SK-N-SH (cell line): ENCODE results near the gene DOCK6. TPM values are rescaled to one million over a fixed set of nuclear protein-coding genes. Genes with fewer than 3 reads are reported as not detected.
A peak's percentile ranks its signal among the peaks of the same experiment; 100 is the strongest.

Experiments used
- CTCF ChIA-PET: fragments of 300-600, 350-600 bp; formaldehyde crosslinking; extraction: SDS; loops from one replicate; lab custom pipeline; 2021; lab: Yijun Ruan, JAX
- POLR2A ChIA-PET: fragments of 350-600 bp; sonication (Branson Sonifier 250); formaldehyde crosslinking; extraction: SDS; loops from one replicate; lab custom pipeline; 2020; ENCODE audit warnings: antibody characterized with exemption, inconsistent platforms; lab: Yijun Ruan, JAX
- DNase-seq: peaks from one replicate; pipeline ENCODE4 v3.0.0; 2012
- H2AFZ ChIP-seq: fragments of 200-600 bp; sonication (generic); 2 replicates; pipeline ENCODE4 v1.8.1; 2016; ENCODE audit warnings: antibody characterized with exemption, mild to moderate bottlenecking, low read depth
- H3F3A ChIP-seq: fragments of 200-600 bp; sonication (generic); replicated peaks from 2 replicates; pipeline ENCODE3; 2016; ENCODE audit warnings: antibody characterized with exemption, mild to moderate bottlenecking; ENCODE audit not compliant: insufficient read depth
- H3K27ac ChIP-seq, 2 experiments: fragments of 200-500 bp in 1 of 2; fragments of 200-600 bp in 1 of 2; sonication (Bioruptor generic) in 1 of 2; sonication (generic), shearing (Covaris generic) in 1 of 2; 2 replicates each; pipeline versions ENCODE4 v1.5.1 to v1.6.1; 2014 to 2016; ENCODE audit warnings: low read depth in 2 of 2, inconsistent platforms in 1 of 2, low read length in 1 of 2, mild to moderate bottlenecking in 1 of 2, mixed read lengths in 1 of 2
- H3K27me3 ChIP-seq: fragments of 200-600 bp; sonication (generic), shearing (Covaris generic); 2 replicates; pipeline ENCODE4 v1.6.1; 2016; ENCODE audit warnings: mixed run types; ENCODE audit not compliant: insufficient read depth
- H3K36me3 ChIP-seq, 2 experiments: fragments of 200-500 bp in 1 of 2; fragments of 200-600 bp in 1 of 2; sonication (Bioruptor generic) in 1 of 2; sonication (generic) in 1 of 2; replicated peaks in 1 of 2; 2 replicates each; pipeline versions ENCODE3 to v1.5.1; 2014 to 2016; ENCODE audit warnings: low read length in 1 of 2, mild to moderate bottlenecking in 1 of 2; ENCODE audit not compliant: insufficient read depth in 2 of 2, control insufficient read depth in 1 of 2
- H3K4me1 ChIP-seq, 2 experiments: fragments of 200-500 bp in 1 of 2; fragments of 200-600 bp in 1 of 2; sonication (Bioruptor generic) in 1 of 2; sonication (generic), shearing (Covaris generic) in 1 of 2; 2 replicates each; pipeline versions ENCODE4 v1.5.1 to v1.6.1; 2014 to 2016; ENCODE audit warnings: low read depth in 1 of 2, low read length in 1 of 2, mixed run types in 1 of 2; ENCODE audit not compliant: insufficient read depth in 2 of 2, control insufficient read depth in 1 of 2
- H3K4me2 ChIP-seq: fragments of 200-600 bp; sonication (generic), shearing (Covaris generic); 2 replicates; pipeline ENCODE4 v1.6.1; 2017; ENCODE audit warnings: mixed run types
- H3K4me3 ChIP-seq, 2 experiments: fragments of 200-500 bp in 1 of 2; fragments of 200-600 bp in 1 of 2; sonication (Bioruptor generic) in 1 of 2; sonication (generic), shearing (Covaris generic) in 1 of 2; 2 replicates each; pipeline versions ENCODE4 v1.5.1 to v1.8.1; 2014 to 2016; ENCODE audit warnings: low read depth in 2 of 2, inconsistent platforms in 1 of 2, low read length in 1 of 2, mild to moderate bottlenecking in 1 of 2, mixed read lengths in 1 of 2, moderate library complexity in 1 of 2
- H3K79me2 ChIP-seq: fragments of 200-600 bp; sonication (generic); 2 replicates; pipeline ENCODE4 v1.8.1; 2017; ENCODE audit warnings: mild to moderate bottlenecking; ENCODE audit not compliant: insufficient read depth
- H3K9ac ChIP-seq: fragments of 200-600 bp; sonication (generic); 2 replicates; pipeline ENCODE4 v1.6.1; 2017; ENCODE audit warnings: mixed run types
- H3K9me2 ChIP-seq: fragments of 200-600 bp; sonication (generic); 2 replicates; pipeline ENCODE4 v1.6.1; 2017; ENCODE audit warnings: mixed run types
- H3K9me3 ChIP-seq: fragments of 200-600 bp; sonication (generic); 2 replicates; pipeline ENCODE4 v1.6.1; 2017; ENCODE audit warnings: mixed run types, mild to moderate bottlenecking, moderate library complexity
- H4K20me1 ChIP-seq: fragments of 200-600 bp; sonication (generic); 2 replicates; pipeline ENCODE4 v1.6.1; 2017; ENCODE audit warnings: mild to moderate bottlenecking, mixed run types; ENCODE audit not compliant: insufficient read depth
- FOXM1 ChIP-seq: IDR thresholded peaks from 2 replicates; pipeline ENCODE4 v1.4.0; 2012; ENCODE audit warnings: low read depth, mild to moderate bottlenecking
- NFIC ChIP-seq: IDR thresholded peaks from 2 replicates; pipeline ENCODE4 v1.4.0; 2012; ENCODE audit warnings: borderline replicate concordance
- RAD21 ChIP-seq: IDR thresholded peaks from 2 replicates; pipeline ENCODE4 v1.6.1; 2012; ENCODE audit warnings: mild to moderate bottlenecking, low read length
- YY1 ChIP-seq: IDR thresholded peaks from 2 replicates; pipeline ENCODE4 v1.4.0; 2012; ENCODE audit warnings: low read depth, mild to moderate bottlenecking
- WGBS: methylation state at CpG from one replicate; pipeline ENCODE4 v1.1.6; 2017; ENCODE audit warnings: low lambda C conversion rate; 5-methylcytosine and 5-hydroxymethylcytosine counted together
- polyA plus RNA-seq, 3 experiments: library from polyadenylated mRNA; depleted of rRNA; stranded (reverse); fragments of >200 nt; gene quantifications; 2 replicates each; pipeline ENCODE4 v1.2.3, GENCODE V29; 2012
- TF ChIP-seq, protein P1 (sequence below): fragments of 150-350 bp; IDR thresholded peaks from 2 replicates; pipeline ENCODE4 v1.6.1; 2017; ENCODE audit warnings: antibody characterized with exemption, low read length, low read depth, borderline replicate concordance
- TF ChIP-seq, protein P2 (sequence below): IDR thresholded peaks from 2 replicates; pipeline ENCODE4 v1.4.0; 2012; ENCODE audit warnings: low read depth
- TF ChIP-seq, protein P3 (sequence below): IDR thresholded peaks from 2 replicates; pipeline ENCODE4 v1.4.0; 2012; ENCODE audit warnings: low read depth, borderline replicate concordance
- TF ChIP-seq, protein P4 (sequence below): fragments of 200-600 bp; sonication (generic); IDR thresholded peaks from 2 replicates; pipeline ENCODE4 v1.6.1; 2017; ENCODE audit warnings: antibody characterized with exemption, mild to moderate bottlenecking, moderate library complexity

Gene DOCK6
- polyA plus RNA-seq, 1 of the 3 experiments (the other 2 are of a cell fraction) = 18.3 TPM

DNA sequence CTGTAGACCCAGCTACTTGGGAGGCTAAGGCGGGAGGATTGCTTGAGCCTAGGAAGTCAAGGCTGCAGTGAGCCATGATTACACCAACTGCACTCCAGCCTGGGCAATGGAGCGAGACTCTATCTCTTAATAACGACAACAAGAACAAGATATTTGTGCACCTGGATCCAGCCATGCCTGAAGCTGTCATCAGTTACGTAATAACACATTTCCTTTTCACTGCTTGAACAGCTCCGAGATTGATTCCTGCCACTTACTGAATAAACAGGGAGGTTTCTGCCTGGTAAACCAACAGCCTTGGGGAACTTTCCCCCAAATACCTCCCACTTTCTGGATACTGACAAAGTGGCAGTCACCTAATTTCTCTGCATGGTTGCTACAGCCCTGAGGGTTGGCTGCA lies 70.4 kb downstream of the DOCK6 start:
- ChIA-PET POLR2A (no interaction called here), CTCF (interaction anchor here (0.7 to 1.3 kb wide), 2 partner anchors 28 to 54 kb away, joined by 3 read pairs; no protein-coding TSS in a partner anchor)
- TF ChIP-seq NFIC = no peak
- no peak for TF ChIP-seq YY1
- TF ChIP-seq, protein P1, sequence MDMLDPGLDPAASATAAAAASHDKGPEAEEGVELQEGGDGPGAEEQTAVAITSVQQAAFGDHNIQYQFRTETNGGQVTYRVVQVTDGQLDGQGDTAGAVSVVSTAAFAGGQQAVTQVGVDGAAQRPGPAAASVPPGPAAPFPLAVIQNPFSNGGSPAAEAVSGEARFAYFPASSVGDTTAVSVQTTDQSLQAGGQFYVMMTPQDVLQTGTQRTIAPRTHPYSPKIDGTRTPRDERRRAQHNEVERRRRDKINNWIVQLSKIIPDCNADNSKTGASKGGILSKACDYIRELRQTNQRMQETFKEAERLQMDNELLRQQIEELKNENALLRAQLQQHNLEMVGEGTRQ = no peak
- TF ChIP-seq, protein P2, sequence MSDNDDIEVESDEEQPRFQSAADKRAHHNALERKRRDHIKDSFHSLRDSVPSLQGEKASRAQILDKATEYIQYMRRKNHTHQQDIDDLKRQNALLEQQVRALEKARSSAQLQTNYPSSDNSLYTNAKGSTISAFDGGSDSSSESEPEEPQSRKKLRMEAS = no peak

DNA sequence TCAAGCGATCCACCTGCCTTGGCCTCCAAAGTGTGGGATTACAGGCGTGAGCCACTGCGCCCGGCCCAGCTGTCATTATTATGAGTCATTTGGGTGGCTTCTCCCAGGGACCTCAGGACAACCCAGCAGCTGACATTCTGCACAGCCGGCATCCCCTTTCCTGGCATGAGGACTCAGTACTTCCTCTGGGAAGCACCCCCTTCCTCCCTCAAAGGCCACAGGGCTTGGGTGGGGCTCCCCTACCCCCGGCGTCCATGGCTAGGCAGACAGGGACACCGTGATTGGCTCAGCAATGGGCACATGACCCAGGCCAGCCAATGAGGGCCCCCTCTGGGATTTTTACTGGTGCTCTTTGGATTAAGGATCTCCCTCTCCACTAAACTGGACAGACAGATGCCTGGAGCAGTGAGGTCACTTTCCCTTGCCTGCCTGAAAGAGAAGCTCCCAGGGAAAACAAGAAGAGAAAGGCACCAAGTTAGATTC lies 71.0 kb downstream of the DOCK6 start:
- H3F3A ChIP-seq = peaks cover 13% of the 10 kb centered on the region
- H3K4me1 ChIP-seq = peaks cover 5 to 20% of the 10 kb centered on the region in 2 experiments; a peak in 1 of 4 replicates
- POLR2A ChIA-PET = no interaction called here
- H3K27ac ChIP-seq = no peak overlapping the region
- peaks cover 82% of the 10 kb centered on the region for H3K79me2 ChIP-seq
- H3K27me3 ChIP-seq = no peaks in the 10 kb centered on the region
- no peaks in the 10 kb centered on the region for H3K9me2 ChIP-seq
- TF ChIP-seq, protein P3, sequence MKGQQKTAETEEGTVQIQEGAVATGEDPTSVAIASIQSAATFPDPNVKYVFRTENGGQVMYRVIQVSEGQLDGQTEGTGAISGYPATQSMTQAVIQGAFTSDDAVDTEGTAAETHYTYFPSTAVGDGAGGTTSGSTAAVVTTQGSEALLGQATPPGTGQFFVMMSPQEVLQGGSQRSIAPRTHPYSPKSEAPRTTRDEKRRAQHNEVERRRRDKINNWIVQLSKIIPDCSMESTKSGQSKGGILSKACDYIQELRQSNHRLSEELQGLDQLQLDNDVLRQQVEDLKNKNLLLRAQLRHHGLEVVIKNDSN = peak; percentile 91
- no peak for TF ChIP-seq FOXM1
- WGBS = 60% methylated on average over 5 of the region's 8 CpGs
- H2AFZ ChIP-seq = no peak overlapping the region
- CTCF ChIA-PET = interaction anchor here (0.7 to 1.4 kb wide), 3 partner anchors 13 to 53 kb away, joined by 3 to 4 read pairs (median 3); no protein-coding TSS in a partner anchor
- peak overlapping the region; percentile 8; the same call in 1 of the 2 replicates for H3K4me2 ChIP-seq
- peaks cover 43% of the 10 kb centered on the region for H4K20me1 ChIP-seq
- no peaks in the 10 kb centered on the region for H3K9me3 ChIP-seq
- peak; percentile 71 for DNase-seq
- H3K4me3 ChIP-seq = no peak overlapping the region
- no peak overlapping the region for H3K9ac ChIP-seq
- peaks cover 36 to 47% of the 10 kb centered on the region in 2 experiments for H3K36me3 ChIP-seq

More for the DNA sequence above, 70.4 kb downstream of the DOCK6 start:
- Histone ChIP-seq H3K9me2 (no peaks in the 10 kb centered on the region), H3K9ac (no peak overlapping the region), H3K79me2 (peaks cover 87% of the 10 kb centered on the region), H3K9me3 (no peaks in the 10 kb centered on the region), H3K27ac (no peak overlapping the region), H3K36me3 (peaks cover 36 to 44% of the 10 kb centered on the region in 2 experiments), H3K4me2 (peak overlapping the region; percentile 8; the same call in 1 of the 2 replicates), H3K27me3 (no peaks in the 10 kb centered on the region), H4K20me1 (peaks cover 47% of the 10 kb centered on the region), H2AFZ (no peak overlapping the region), H3K4me1 (peaks cover 5 to 24% of the 10 kb centered on the region in 2 experiments; a peak in 1 of 4 replicates), H3K4me3 (no peak overlapping the region), H3F3A (peaks cover 13% of the 10 kb centered on the region)
- 87% methylated on average over 5 of the region's 5 CpGs for WGBS
- no peak for DNase-seq

DNA sequence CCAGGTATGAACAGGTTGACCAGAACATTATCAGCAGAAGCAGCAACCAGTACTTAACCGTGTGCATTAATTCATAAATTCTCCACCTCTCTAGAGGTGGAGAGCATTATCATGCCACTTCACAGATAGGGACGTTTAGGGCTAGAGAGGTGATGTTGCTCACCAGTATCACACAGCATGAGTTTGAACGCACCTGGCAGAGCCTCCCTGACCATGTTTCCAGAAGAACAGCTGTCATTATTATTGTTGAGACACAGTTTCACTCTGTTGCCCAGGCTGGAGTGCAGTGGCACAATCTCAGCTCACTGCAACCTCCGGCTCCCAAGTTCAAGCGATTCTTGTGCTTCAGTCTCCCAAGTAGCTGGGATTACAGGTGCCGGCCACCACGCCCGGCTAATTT lies 71.8 kb downstream of the DOCK6 start:
- TF ChIP-seq, protein P4, sequence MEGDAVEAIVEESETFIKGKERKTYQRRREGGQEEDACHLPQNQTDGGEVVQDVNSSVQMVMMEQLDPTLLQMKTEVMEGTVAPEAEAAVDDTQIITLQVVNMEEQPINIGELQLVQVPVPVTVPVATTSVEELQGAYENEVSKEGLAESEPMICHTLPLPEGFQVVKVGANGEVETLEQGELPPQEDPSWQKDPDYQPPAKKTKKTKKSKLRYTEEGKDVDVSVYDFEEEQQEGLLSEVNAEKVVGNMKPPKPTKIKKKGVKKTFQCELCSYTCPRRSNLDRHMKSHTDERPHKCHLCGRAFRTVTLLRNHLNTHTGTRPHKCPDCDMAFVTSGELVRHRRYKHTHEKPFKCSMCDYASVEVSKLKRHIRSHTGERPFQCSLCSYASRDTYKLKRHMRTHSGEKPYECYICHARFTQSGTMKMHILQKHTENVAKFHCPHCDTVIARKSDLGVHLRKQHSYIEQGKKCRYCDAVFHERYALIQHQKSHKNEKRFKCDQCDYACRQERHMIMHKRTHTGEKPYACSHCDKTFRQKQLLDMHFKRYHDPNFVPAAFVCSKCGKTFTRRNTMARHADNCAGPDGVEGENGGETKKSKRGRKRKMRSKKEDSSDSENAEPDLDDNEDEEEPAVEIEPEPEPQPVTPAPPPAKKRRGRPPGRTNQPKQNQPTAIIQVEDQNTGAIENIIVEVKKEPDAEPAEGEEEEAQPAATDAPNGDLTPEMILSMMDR = no peak
- no peak for TF ChIP-seq RAD21
- peaks cover 76% of the 10 kb centered on the region for H3K79me2 ChIP-seq
- peaks cover 13% of the 10 kb centered on the region for H3F3A ChIP-seq
- no peaks in the 10 kb centered on the region for H3K9me2 ChIP-seq
- no peaks in the 10 kb centered on the region for H3K27me3 ChIP-seq
- H3K4me2 ChIP-seq = peak overlapping the region; percentile 33; the same call in 1 of the 2 replicates
- no peak overlapping the region for H3K9ac ChIP-seq
- H2AFZ ChIP-seq = no peak overlapping the region
- H3K4me3 ChIP-seq = no peak overlapping the region
- H3K4me1 ChIP-seq = peaks cover 5 to 18% of the 10 kb centered on the region in 2 experiments; a peak in 1 of 4 replicates
- H3K9me3 ChIP-seq = no peaks in the 10 kb centered on the region
- 96% methylated on average over 6 of the region's 8 CpGs for WGBS
- CTCF ChIA-PET = interaction anchor here (1.0 to 1.4 kb wide), 3 partner anchors 12 to 71 kb away, joined by 3 to 4 read pairs (median 3); no protein-coding TSS in a partner anchor
- peaks cover 41% of the 10 kb centered on the region for H4K20me1 ChIP-seq
- H3K36me3 ChIP-seq = peaks cover 34 to 51% of the 10 kb centered on the region in 2 experiments
- DNase-seq = no peak
- POLR2A ChIA-PET = no interaction called here
- H3K27ac ChIP-seq = no peak overlapping the region
